PC-9 (cell line): ENCODE measurements around the gene FAM169A. TPM values are rescaled to one million over a fixed set of nuclear protein-coding genes. Genes with fewer than 3 reads are reported as not detected.
A peak's percentile ranks its signal among the peaks of the same experiment; 100 is the strongest.

ENCODE experiments used
- BruUV-seq: library from RNA; stranded (reverse); fragments of 400-500 nt; replicated peaks from 2 replicates; lab custom pipeline; 2021; lab: Mats Ljungman, UMichigan
- CTCF ChIA-PET: fragments of 300-600 bp; sonication (Branson Sonifier 250); formaldehyde crosslinking; loops from one replicate; lab custom pipeline; 2022; ENCODE audit warnings: antibody characterized with exemption; lab: Charles Lee
- POLR2A ChIA-PET: fragments of 300-600 bp; sonication (Branson Sonifier 250); formaldehyde crosslinking; loops from one replicate; lab custom pipeline; 2022; ENCODE audit warnings: antibody characterized with exemption; ENCODE audit not compliant: unreplicated experiment; lab: Charles Lee
- DNase-seq, 2 experiments: peaks; one replicate each; pipeline versions ENCODE4 v3.0.0 to v3.0.0-alpha.2; 2015 to 2022; ENCODE audit warnings: mixed read lengths in 1 of 2
- H2AFZ ChIP-seq: fragments of 200-600 bp; sonication (generic); 2 replicates; pipeline ENCODE4 v1.8.1; 2017; ENCODE audit warnings: antibody characterized with exemption
- H3F3A ChIP-seq: fragments of 200-600 bp; sonication (generic); 2 replicates; pipeline ENCODE4 v1.8.1; 2017; ENCODE audit warnings: antibody characterized with exemption, mild to moderate bottlenecking, low read depth; ENCODE audit not compliant: insufficient read depth
- H3K27ac ChIP-seq: fragments of 200-600 bp; sonication (generic); 2 replicates; pipeline ENCODE4 v1.6.1; 2016; ENCODE audit warnings: mixed run types
- H3K27me3 ChIP-seq: fragments of 200-600 bp; sonication (generic); 2 replicates; pipeline ENCODE4 v1.6.1; 2016; ENCODE audit warnings: low read depth, mixed run types; ENCODE audit not compliant: insufficient read depth
- H3K36me3 ChIP-seq: fragments of 200-600 bp; sonication (generic); 2 replicates; pipeline ENCODE4 v1.6.1; 2016; ENCODE audit warnings: low read depth, mixed run types
- H3K4me1 ChIP-seq: fragments of 200-600 bp; sonication (generic); replicated peaks from 2 replicates; pipeline ENCODE4 v1.6.1; 2016; ENCODE audit warnings: mixed run types; ENCODE audit not compliant: insufficient read depth
- H3K4me2 ChIP-seq: fragments of 200-600 bp; sonication (generic); 2 replicates; pipeline ENCODE4 v1.6.1; 2017; ENCODE audit warnings: mixed run types
- H3K4me3 ChIP-seq: fragments of 200-600 bp; sonication (generic); 2 replicates; pipeline ENCODE4 v1.6.1; 2016; ENCODE audit warnings: mixed run types
- H3K79me2 ChIP-seq: fragments of 200-600 bp; sonication (generic); 2 replicates; pipeline ENCODE4 v1.6.1; 2017; ENCODE audit warnings: low read depth, mixed run types
- H3K9me2 ChIP-seq: fragments of 200-600 bp; sonication (generic); 2 replicates; pipeline ENCODE4 v1.8.1; 2017; ENCODE audit warnings: mild to moderate bottlenecking; ENCODE audit not compliant: insufficient read depth
- H3K9me3 ChIP-seq: fragments of 200-600 bp; sonication (generic); 2 replicates; pipeline ENCODE4 v1.8.1; 2016; ENCODE audit warnings: low read depth; ENCODE audit not compliant: insufficient read depth
- H4K20me1 ChIP-seq: fragments of 200-600 bp; sonication (generic); 2 replicates; pipeline ENCODE4 v1.8.1; 2017; ENCODE audit not compliant: insufficient read depth
- EZH2 ChIP-seq: fragments of 200-600 bp; sonication (generic); IDR thresholded peaks from 2 replicates; pipeline ENCODE4 v1.8.0; 2017; ENCODE audit warnings: antibody characterized with exemption, low read depth
- intact Hi-C: fragments of 100-400 bp; cut with micrococcal nuclease; formaldehyde crosslinking; loops from one replicate; pipeline ENCODE4 v1.10.0; 2022; ENCODE audit not compliant: unreplicated experiment
- total RNA-seq: library from RNA; stranded (reverse); gene quantifications from 2 replicates; pipeline ENCODE4 v1.2.3, GENCODE V29; 2021
- TF ChIP-seq, protein P1 (sequence below): fragments of 200-600 bp; sonication (generic); conservative IDR thresholded peaks from 2 replicates; pipeline ENCODE4 v1.6.1; 2017; ENCODE audit warnings: mixed run types, antibody characterized with exemption, mild to moderate bottlenecking, moderate library complexity

FAM169A gene
- total RNA-seq, 1 experiment from 2014 or later = 2.1 TPM

GRCh38 chr5:74894351-74894750, 28.2 kb upstream of the FAM169A start:
- no peaks in the 10 kb centered on the region for H3K9me2 ChIP-seq
- CTCF ChIA-PET = no interaction called here
- no peak for DNase-seq

DNA sequence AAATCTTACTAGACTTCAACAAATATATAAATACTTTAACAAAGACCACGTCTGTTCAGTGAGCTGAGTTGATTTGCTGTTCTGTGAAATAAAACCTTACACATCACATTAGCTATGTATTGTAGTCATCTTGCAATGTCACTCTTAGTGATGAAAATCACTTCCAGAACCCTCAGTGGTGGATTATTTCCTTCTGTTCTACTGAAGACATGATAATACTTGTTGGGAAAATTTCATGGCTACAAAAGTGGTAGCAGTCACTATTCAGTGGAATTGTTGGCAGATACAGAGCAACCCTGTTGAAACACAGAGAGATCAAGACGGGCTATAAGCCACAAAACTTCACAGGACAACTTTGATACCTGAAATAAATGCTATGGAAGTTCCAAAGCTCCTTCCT, 26.7 kb upstream of the FAM169A start:
- H3K9me3 ChIP-seq = no peaks in the 10 kb centered on the region
- TF ChIP-seq EZH2 = no peak
- TF ChIP-seq, protein P1, sequence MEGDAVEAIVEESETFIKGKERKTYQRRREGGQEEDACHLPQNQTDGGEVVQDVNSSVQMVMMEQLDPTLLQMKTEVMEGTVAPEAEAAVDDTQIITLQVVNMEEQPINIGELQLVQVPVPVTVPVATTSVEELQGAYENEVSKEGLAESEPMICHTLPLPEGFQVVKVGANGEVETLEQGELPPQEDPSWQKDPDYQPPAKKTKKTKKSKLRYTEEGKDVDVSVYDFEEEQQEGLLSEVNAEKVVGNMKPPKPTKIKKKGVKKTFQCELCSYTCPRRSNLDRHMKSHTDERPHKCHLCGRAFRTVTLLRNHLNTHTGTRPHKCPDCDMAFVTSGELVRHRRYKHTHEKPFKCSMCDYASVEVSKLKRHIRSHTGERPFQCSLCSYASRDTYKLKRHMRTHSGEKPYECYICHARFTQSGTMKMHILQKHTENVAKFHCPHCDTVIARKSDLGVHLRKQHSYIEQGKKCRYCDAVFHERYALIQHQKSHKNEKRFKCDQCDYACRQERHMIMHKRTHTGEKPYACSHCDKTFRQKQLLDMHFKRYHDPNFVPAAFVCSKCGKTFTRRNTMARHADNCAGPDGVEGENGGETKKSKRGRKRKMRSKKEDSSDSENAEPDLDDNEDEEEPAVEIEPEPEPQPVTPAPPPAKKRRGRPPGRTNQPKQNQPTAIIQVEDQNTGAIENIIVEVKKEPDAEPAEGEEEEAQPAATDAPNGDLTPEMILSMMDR = no peak
- no peaks in the 10 kb centered on the region for H3K9me2 ChIP-seq
- CTCF ChIA-PET = interaction anchor here (0.6 kb wide), 1 partner anchor 1627 kb away, joined by 7 read pairs; no protein-coding TSS in a partner anchor
- POLR2A ChIA-PET = no interaction called here
- H3K27ac ChIP-seq = no peak overlapping the region
- H3F3A ChIP-seq = no peaks in the 10 kb centered on the region
- no peak for DNase-seq
- no peaks in the 10 kb centered on the region for H3K27me3 ChIP-seq
- no peaks in the 10 kb centered on the region for H3K79me2 ChIP-seq
- no peak overlapping the region for H2AFZ ChIP-seq
- no peaks in the 10 kb centered on the region for H3K4me1 ChIP-seq
- H3K36me3 ChIP-seq = no peaks in the 10 kb centered on the region
- BruUV-seq = no TSS peak
- intact Hi-C loops = no loop called here
- H4K20me1 ChIP-seq = no peaks in the 10 kb centered on the region
- no peak overlapping the region for H3K4me3 ChIP-seq
- no peak overlapping the region for H3K4me2 ChIP-seq

More at GRCh38 chr5:74894351-74894750, 28.2 kb upstream of the FAM169A start:
- BruUV-seq = no TSS peak
- Histone ChIP-seq H3K36me3 (no peaks in the 10 kb centered on the region), H3K79me2 (no peaks in the 10 kb centered on the region), H4K20me1 (no peaks in the 10 kb centered on the region), H3K4me2 (no peak overlapping the region), H3F3A (no peaks in the 10 kb centered on the region), H3K27ac (no peak overlapping the region), H3K27me3 (no peaks in the 10 kb centered on the region), H3K4me1 (no peaks in the 10 kb centered on the region), H3K4me3 (no peak overlapping the region), H2AFZ (no peak overlapping the region), H3K9me3 (no peaks in the 10 kb centered on the region)
- POLR2A ChIA-PET = no interaction called here
- intact Hi-C loops = no loop called here
- no peak for TF ChIP-seq EZH2
- TF ChIP-seq, protein P1 = no peak

- H3K9me2 ChIP-seq = no peaks in the 10 kb centered on the region
- BruUV-seq = no TSS peak
- no peak overlapping the region for H3K4me3 ChIP-seq
- H2AFZ ChIP-seq = 0 out of 2 replicates have a peak overlapping the region, but pooled peaks have one; percentile 41
- ChIA-PET POLR2A (no interaction called here), CTCF (interaction anchor here (0.6 kb wide), 1 partner anchor 196 kb away, joined by 4 read pairs; no protein-coding TSS in a partner anchor)
- no peak overlapping the region for H3K27ac ChIP-seq
- intact Hi-C loops = no loop called here
- no peaks in the 10 kb centered on the region for H3K79me2 ChIP-seq
- TF ChIP-seq EZH2 = no peak
- TF ChIP-seq, protein P1 = no peak
- H4K20me1 ChIP-seq = no peaks in the 10 kb centered on the region
- H3K4me2 ChIP-seq = no peak overlapping the region
- H3K9me3 ChIP-seq = no peaks in the 10 kb centered on the region
- DNase-seq = no peak
- peaks cover 3% of the 10 kb centered on the region; the same call in 1 of the 2 replicates for H3F3A ChIP-seq
- no peaks in the 10 kb centered on the region for H3K4me1 ChIP-seq
- no peaks in the 10 kb centered on the region for H3K36me3 ChIP-seq
- H3K27me3 ChIP-seq = no peaks in the 10 kb centered on the region
These were observed 23.4 kb upstream of the FAM169A start for GRCh38 chr5:74889523-74890105.
